HCT116 (cell line): Measurements from ENCODE around the gene JAK3. TPM values are rescaled to one million over a fixed set of nuclear protein-coding genes. Genes with fewer than 3 reads are reported as not detected.

Experiments used
- ATAC-seq: fragments of 200-7000 bp; cut with Tn5 transposase; 2 replicates; pipeline ENCODE4 v1.9.1; 2020; ENCODE audit warnings: mild to moderate bottlenecking, moderate library complexity
- BruUV-seq: library from RNA; stranded (reverse); fragments of 400-500 nt; replicated peaks from 2 replicates; lab custom pipeline; 2021; lab: Mats Ljungman, UMichigan
- CTCF ChIA-PET: fragments of 300-600 bp; sonication (Branson Sonifier 250); formaldehyde crosslinking; loops from one replicate; lab custom pipeline; 2021; ENCODE audit warnings: antibody characterized with exemption; lab: Charles Lee
- POLR2A ChIA-PET: fragments of 300-600, 350-600 bp; sonication (Branson Sonifier 250); formaldehyde crosslinking; loops from one replicate; lab custom pipeline; 2021; ENCODE audit warnings: antibody characterized with exemption; lab: Charles Lee
- RAD21 ChIA-PET, 2 experiments: fragments of 300-600 bp; sonication (Branson Sonifier 250); formaldehyde crosslinking; loops; one replicate each; lab custom pipeline; 2023; ENCODE audit warnings: low total read pairs in 2 of 2; ENCODE audit not compliant: uncharacterized antibody in 2 of 2, unreplicated experiment in 2 of 2, low non-redundant PET in 1 of 2; lab: Charles Lee
- DNase-seq: peaks from one replicate; pipeline ENCODE4 v3.0.0-alpha.2; 2010; ENCODE audit warnings: low read depth, low spot score
- H2AFZ ChIP-seq: fragments of 200-600 bp; shearing (Covaris generic), sonication (generic); 2 replicates; pipeline ENCODE4 v1.6.1; 2017; ENCODE audit warnings: low read depth, mixed run types, mixed read lengths, antibody characterized with exemption, low read length; ENCODE audit not compliant: poor library complexity, severe bottlenecking
- H3K27ac ChIP-seq: 2 replicates; pipeline ENCODE4 v1.5.1; 2012; ENCODE audit warnings: low read depth, low read length
- H3K27me3 ChIP-seq: fragments of 200-600 bp; sonication (generic); 2 replicates; pipeline ENCODE4 v1.6.1; 2016; ENCODE audit warnings: mixed run types, low read length, mixed read lengths; ENCODE audit not compliant: insufficient read depth
- H3K36me3 ChIP-seq, 2 experiments: fragments of 200-500 bp in 1 of 2; fragments of 200-600 bp in 1 of 2; sonication (Bioruptor generic) in 1 of 2; sonication (generic) in 1 of 2; 2 replicates each; pipeline versions ENCODE4 v1.5.1 to v1.6.1; 2014 to 2016; ENCODE audit warnings: low read length in 2 of 2, inconsistent platforms in 1 of 2, mixed read lengths in 1 of 2, mixed run types in 1 of 2; ENCODE audit not compliant: insufficient read depth in 2 of 2, control insufficient read depth in 1 of 2
- H3K4me1 ChIP-seq, 2 experiments: fragments of 200-600 bp in 1 of 2; sonication (generic) in 1 of 2; 2 replicates each; pipeline versions ENCODE4 v1.5.1 to v1.6.1; 2012 to 2017; ENCODE audit warnings: low read length in 2 of 2, inconsistent platforms in 1 of 2, mild to moderate bottlenecking in 1 of 2, mixed read lengths in 1 of 2, mixed run types in 1 of 2, moderate library complexity in 1 of 2; ENCODE audit not compliant: insufficient read depth in 2 of 2, control insufficient read depth in 1 of 2
- H3K4me2 ChIP-seq: fragments of 200-600 bp; sonication (generic); 2 replicates; pipeline ENCODE4 v1.6.1; 2017; ENCODE audit warnings: mixed run types, low read length, mixed read lengths
- H3K4me3 ChIP-seq, 2 experiments: fragments of 200-600 bp in 1 of 2; sonication (generic) in 1 of 2; replicated peaks in 1 of 2; 2 replicates each; pipeline ENCODE4 v1.5.1; 2011 to 2016; ENCODE audit warnings: low read length in 2 of 2, control low read depth in 1 of 2, low read depth in 1 of 2, mild to moderate bottlenecking in 1 of 2, mixed read lengths in 1 of 2, mixed run types in 1 of 2
- H3K79me2 ChIP-seq: fragments of 200-600 bp; sonication (generic); 2 replicates; pipeline ENCODE4 v1.6.1; 2017; ENCODE audit warnings: mild to moderate bottlenecking, mixed run types, low read length, moderate library complexity, mixed read lengths; ENCODE audit not compliant: insufficient read depth
- H3K9ac ChIP-seq: fragments of 200-600 bp; sonication (generic); 2 replicates; pipeline ENCODE4 v1.6.1; 2016; ENCODE audit warnings: low read length, mixed read lengths
- H3K9me2 ChIP-seq: fragments of 200-600 bp; sonication (generic), shearing (Covaris generic); 2 replicates; pipeline ENCODE4 v1.6.1; 2017; ENCODE audit warnings: mixed run types, mild to moderate bottlenecking, moderate library complexity; ENCODE audit not compliant: insufficient read depth
- H3K9me3 ChIP-seq, 2 experiments: fragments of 200-500 bp in 1 of 2; fragments of 200-600 bp in 1 of 2; sonication (Bioruptor generic) in 1 of 2; sonication (generic) in 1 of 2; 2 replicates each; pipeline ENCODE4 v1.6.1; 2014 to 2017; ENCODE audit warnings: low read length in 2 of 2, mixed read lengths in 2 of 2, inconsistent platforms in 1 of 2, low read depth in 1 of 2, mild to moderate bottlenecking in 1 of 2, mixed run types in 1 of 2, moderate library complexity in 1 of 2; ENCODE audit not compliant: control insufficient read depth in 1 of 2, insufficient read depth in 1 of 2
- H4K20me1 ChIP-seq: fragments of 200-600 bp; sonication (generic), shearing (Covaris generic); 2 replicates; pipeline ENCODE4 v1.6.1; 2017; ENCODE audit warnings: mixed run types, mild to moderate bottlenecking, moderate library complexity; ENCODE audit not compliant: insufficient read depth
- CBX3 ChIP-seq: IDR thresholded peaks from 2 replicates; pipeline ENCODE4 v1.6.1; 2012; ENCODE audit warnings: low read depth
- CEBPB ChIP-seq: IDR thresholded peaks from 2 replicates; pipeline ENCODE4 v1.6.1; 2012; ENCODE audit warnings: low read depth
- CTCF ChIP-seq, 3 experiments: fragments of 200-600 bp in 1 of 3; sonication (generic) in 1 of 3; IDR thresholded peaks in 2 of 3; conservative IDR thresholded peaks in 1 of 3; 2 replicates each; pipeline ENCODE4 v1.5.1; 2012 to 2017; ENCODE audit warnings: low read depth in 2 of 3, low read length in 2 of 3, antibody characterized with exemption in 1 of 3, borderline replicate concordance in 1 of 3, control low read depth in 1 of 3, mild to moderate bottlenecking in 1 of 3, mixed read lengths in 1 of 3, mixed run types in 1 of 3, moderate library complexity in 1 of 3; ENCODE audit not compliant: insufficient read depth in 1 of 3
- EGR1 ChIP-seq: IDR thresholded peaks from 2 replicates; pipeline ENCODE4 v1.6.1; 2012; ENCODE audit warnings: low read depth
- ELF1 ChIP-seq: IDR thresholded peaks from 2 replicates; pipeline ENCODE4 v1.6.1; 2012; ENCODE audit warnings: low read depth, borderline replicate concordance
- EZH2phosphoT487 ChIP-seq: fragments of 200-600 bp; IDR thresholded peaks from 2 replicates; pipeline ENCODE4 v1.6.1; 2018; ENCODE audit warnings: antibody characterized with exemption, borderline replicate concordance
- FOSL1 ChIP-seq: IDR thresholded peaks from 2 replicates; pipeline ENCODE4 v1.6.1; 2012; ENCODE audit warnings: low read depth
- POLR2A ChIP-seq: IDR thresholded peaks from 2 replicates; pipeline ENCODE4 v1.7.0; 2011; ENCODE audit warnings: borderline replicate concordance; ENCODE audit not compliant: insufficient read depth, insufficient read length; ENCODE audit errors: extremely low read depth
- POLR2AphosphoS5 ChIP-seq: IDR thresholded peaks from 2 replicates; pipeline ENCODE4 v1.6.1; 2011; ENCODE audit warnings: mild to moderate bottlenecking, low read depth, low read length, moderate library complexity
- RAD21 ChIP-seq: IDR thresholded peaks from 2 replicates; pipeline ENCODE4 v1.6.1; 2012; ENCODE audit warnings: low read depth, mild to moderate bottlenecking
- REST ChIP-seq: IDR thresholded peaks from 2 replicates; pipeline ENCODE4 v1.6.1; 2012; ENCODE audit warnings: low read depth
- SP1 ChIP-seq: IDR thresholded peaks from 2 replicates; pipeline ENCODE4 v1.6.1; 2012; ENCODE audit warnings: low read depth
- SRF ChIP-seq: IDR thresholded peaks from 2 replicates; pipeline ENCODE4 v1.6.1; 2012; ENCODE audit warnings: low read depth
- YY1 ChIP-seq: IDR thresholded peaks from 2 replicates; pipeline ENCODE4 v1.6.1; 2011; ENCODE audit warnings: low read length, low read depth, moderate library complexity, mild to moderate bottlenecking; ENCODE audit not compliant: insufficient replicate concordance; ENCODE audit errors: extremely low read depth
- ZFX ChIP-seq: fragments of 450-650 bp; IDR thresholded peaks from 2 replicates; pipeline ENCODE4 v1.6.1; 2017
- ZNF274 ChIP-seq: fragments of 200-500 bp; sonication (Bioruptor generic); IDR thresholded peaks from 2 replicates; pipeline ENCODE4 v1.6.1; 2014; ENCODE audit warnings: mild to moderate bottlenecking, low read depth, low read length, inconsistent platforms
- intact Hi-C: fragments of 100-400 bp; cut with micrococcal nuclease; formaldehyde crosslinking; loops from 2 replicates; pipeline ENCODE4 v1.10.0; 2022
- total RNA-seq: library from RNA; stranded (reverse); gene quantifications from one replicate; pipeline ENCODE4 v1.2.1, GENCODE V29; 2021; ENCODE audit not compliant: unreplicated experiment
- TF ChIP-seq, protein P1 (sequence below): IDR thresholded peaks from 2 replicates; pipeline ENCODE4 v1.6.1; 2012

Gene JAK3
- total RNA-seq, 1 experiment from 2014 or later = 5.7 TPM

DNA sequence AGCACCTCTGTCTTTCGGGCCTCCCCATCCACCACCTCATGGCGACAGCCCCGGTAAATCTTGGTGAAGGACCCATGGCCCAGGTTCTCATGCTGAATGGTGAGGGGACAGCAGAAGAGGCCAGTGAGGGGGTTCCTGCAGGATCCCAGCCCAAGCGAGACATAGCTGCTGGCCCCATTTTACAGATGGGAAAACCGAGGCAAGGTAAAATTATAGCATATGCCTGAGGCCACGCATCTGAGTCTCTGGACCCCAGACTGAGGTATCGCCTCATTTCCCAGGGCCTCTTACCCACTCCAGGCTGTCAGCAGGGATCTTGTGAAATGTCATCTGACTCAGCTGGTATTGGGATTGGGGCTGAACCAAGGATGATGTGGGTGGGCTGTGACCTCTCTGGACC lies 9.8 kb downstream of the JAK3 start:
- Histone ChIP-seq H3K9me2 (no peaks in the 10 kb centered on the region), H4K20me1 (no peaks in the 10 kb centered on the region), H3K4me2 (no peak overlapping the region), H3K36me3 (no peaks in the 10 kb centered on the region), H3K27me3 (no peaks in the 10 kb centered on the region), H3K9ac (no peak overlapping the region), H3K4me1 (peaks cover 9 to 36% of the 10 kb centered on the region in 2 experiments; a peak in 3 of 4 replicates), H2AFZ (no peak overlapping the region), H3K4me3 (no peak overlapping the region), H3K9me3 (no peaks in the 10 kb centered on the region), H3K79me2 (peaks cover 7% of the 10 kb centered on the region), H3K27ac (no peak overlapping the region)
- no TSS peak for BruUV-seq
- ChIA-PET CTCF (no interaction called here), POLR2A (interaction anchor here (0.8 kb wide), 1 partner anchor 21 kb away, joined by 3 read pairs; the partner anchor contains the start of gene RPL18A), RAD21 (interaction anchor here in 1 of 2 experiments (0.6 kb wide), 1 partner anchor 71 kb away, joined by 3 read pairs; no protein-coding TSS in a partner anchor)
- no peak for DNase-seq
- intact Hi-C loops = no loop called here
- TF ChIP-seq YY1 (no peak), POLR2AphosphoS5 (no peak), CTCF (IDR thresholded peaks at IDR 0.05 in 2 of 3, conservative IDR thresholded peaks at IDR 0.05 in 1 of 3; ENCODE audit: borderline replicate concordance in 1 of 3, insufficient read depth in 1 of 3, low read depth in 2 of 3, low read length in 2 of 3) (no peak), ZNF274 (no peak), CBX3 (no peak)
- ATAC-seq = no peak

GRCh38 chr19:17836530-17836929 lies 11.3 kb downstream of the JAK3 start:
- BruUV-seq = no TSS peak
- ATAC-seq = no peak
- Histone ChIP-seq H3K9ac (no peak overlapping the region), H2AFZ (no peak overlapping the region), H3K9me3 (no peaks in the 10 kb centered on the region), H3K9me2 (no peaks in the 10 kb centered on the region), H3K4me3 (no peak overlapping the region), H3K27me3 (no peaks in the 10 kb centered on the region), H3K4me2 (no peak overlapping the region), H3K27ac (no peak overlapping the region), H3K36me3 (no peaks in the 10 kb centered on the region), H4K20me1 (no peaks in the 10 kb centered on the region), H3K4me1 (peaks cover 11 to 27% of the 10 kb centered on the region in 2 experiments; a peak in 3 of 4 replicates), H3K79me2 (no peaks in the 10 kb centered on the region)
- intact Hi-C loops = no loop called here
- no peak for DNase-seq
- POLR2A ChIA-PET = no interaction called here
- RAD21 ChIA-PET = no interaction called here
- CTCF ChIA-PET = no interaction called here
- TF ChIP-seq CEBPB (no peak), ZFX (no peak), RAD21 (no peak), SRF (no peak), REST (no peak), CBX3 (no peak), POLR2A (no peak), YY1 (no peak), ELF1 (no peak), FOSL1 (no peak), EZH2phosphoT487 (no peak), EGR1 (no peak), SP1 (no peak), POLR2AphosphoS5 (no peak)
- TF ChIP-seq, protein P1, sequence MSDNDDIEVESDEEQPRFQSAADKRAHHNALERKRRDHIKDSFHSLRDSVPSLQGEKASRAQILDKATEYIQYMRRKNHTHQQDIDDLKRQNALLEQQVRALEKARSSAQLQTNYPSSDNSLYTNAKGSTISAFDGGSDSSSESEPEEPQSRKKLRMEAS = no peak
